Keratinocyte (primary cell): ENCODE results near the gene KDM7A.
"Not testable (repeated sequence)": the region's sequence is repeated elsewhere in the genome, so short reads cannot be mapped to it uniquely, and the experiment has no call there.

Experiments
- EZH2 ChIP-seq: IDR thresholded peaks from one replicate; pipeline ENCODE4 v1.6.1; 2012; ENCODE audit warnings: inconsistent platforms, mild to moderate bottlenecking, low read length, moderate library complexity
- TF ChIP-seq, protein P1 (sequence below), 3 experiments: IDR thresholded peaks in 1 of 3; conservative IDR thresholded peaks in 1 of 3; optimal IDR thresholded peaks in 1 of 3; 2 replicates in 2 of 3; 3 replicates in 1 of 3; pipeline versions ENCODE3 to v1.5.1; 2011; ENCODE audit warnings: low read length in 3 of 3, mild to moderate bottlenecking in 3 of 3, moderate library complexity in 2 of 3, control low read depth in 1 of 3, inconsistent platforms in 1 of 3; ENCODE audit not compliant: insufficient read depth in 2 of 3; ENCODE audit errors: extremely low read depth in 1 of 3

DNA sequence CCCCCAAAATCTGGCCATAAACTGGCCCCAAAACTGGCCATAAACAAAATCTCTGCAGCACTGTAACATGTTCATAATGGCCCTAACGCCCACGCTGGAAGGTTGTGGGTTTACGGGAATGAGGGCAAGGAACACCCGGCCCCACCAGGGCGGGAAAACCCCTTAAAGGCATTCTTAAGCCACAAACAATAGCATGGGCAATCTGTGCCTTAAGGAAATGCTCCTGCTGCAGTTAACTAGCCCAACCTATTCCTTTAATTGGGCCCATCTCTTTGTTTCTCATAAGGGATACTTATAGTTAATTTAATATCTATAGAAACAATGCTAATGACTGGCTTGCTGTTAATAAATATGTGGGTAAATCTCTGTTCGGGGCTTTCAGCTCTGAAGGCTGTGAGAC is 26.2 kb upstream of the KDM7A start:
- TF ChIP-seq, protein P1, sequence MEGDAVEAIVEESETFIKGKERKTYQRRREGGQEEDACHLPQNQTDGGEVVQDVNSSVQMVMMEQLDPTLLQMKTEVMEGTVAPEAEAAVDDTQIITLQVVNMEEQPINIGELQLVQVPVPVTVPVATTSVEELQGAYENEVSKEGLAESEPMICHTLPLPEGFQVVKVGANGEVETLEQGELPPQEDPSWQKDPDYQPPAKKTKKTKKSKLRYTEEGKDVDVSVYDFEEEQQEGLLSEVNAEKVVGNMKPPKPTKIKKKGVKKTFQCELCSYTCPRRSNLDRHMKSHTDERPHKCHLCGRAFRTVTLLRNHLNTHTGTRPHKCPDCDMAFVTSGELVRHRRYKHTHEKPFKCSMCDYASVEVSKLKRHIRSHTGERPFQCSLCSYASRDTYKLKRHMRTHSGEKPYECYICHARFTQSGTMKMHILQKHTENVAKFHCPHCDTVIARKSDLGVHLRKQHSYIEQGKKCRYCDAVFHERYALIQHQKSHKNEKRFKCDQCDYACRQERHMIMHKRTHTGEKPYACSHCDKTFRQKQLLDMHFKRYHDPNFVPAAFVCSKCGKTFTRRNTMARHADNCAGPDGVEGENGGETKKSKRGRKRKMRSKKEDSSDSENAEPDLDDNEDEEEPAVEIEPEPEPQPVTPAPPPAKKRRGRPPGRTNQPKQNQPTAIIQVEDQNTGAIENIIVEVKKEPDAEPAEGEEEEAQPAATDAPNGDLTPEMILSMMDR (optimal IDR thresholded peaks at IDR 0.05 in 1 of 3, IDR thresholded peaks at IDR 0.05 in 1 of 3, conservative IDR thresholded peaks at IDR 0.05 in 1 of 3; ENCODE audit: extremely low read depth in 1 of 3, insufficient read depth in 2 of 3, low read length in 3 of 3) = not testable (repeated sequence)
- TF ChIP-seq EZH2 = not testable (repeated sequence)
